ENCODE results near the gene ANKFN1.

The ANKFN1 gene

DNA sequence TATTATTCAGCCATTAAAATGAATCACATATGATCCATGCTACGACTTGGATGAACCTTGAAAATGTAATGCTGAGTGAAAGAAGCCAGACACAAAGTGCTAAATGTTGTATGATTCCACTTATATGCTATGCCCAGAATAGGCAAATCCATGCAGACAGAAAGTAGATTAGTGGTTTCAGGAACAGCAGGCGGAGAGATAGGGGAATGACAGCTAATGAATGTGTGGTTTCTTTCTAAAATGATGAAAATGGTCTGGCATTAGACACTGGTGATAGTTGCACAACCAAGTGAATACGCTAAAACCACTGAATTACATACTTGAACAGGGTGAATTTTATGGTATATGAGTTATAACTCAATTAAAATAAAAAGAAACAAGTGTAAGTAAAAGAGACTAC lies 318.4 kb downstream of the ANKFN1 start:
- Histone ChIP-seq H2AFZ (ENCODE audit: low read depth, low read length, severe bottlenecking) (no peak overlapping the region), H3F3A (ENCODE audit: insufficient read depth) (no peaks in the 10 kb centered on the region), H3K9ac (ENCODE audit: low read length) (no peak overlapping the region), H3K4me2 (ENCODE audit: low read depth, low read length, poor library complexity, severe bottlenecking) (no peak overlapping the region), H3K79me2 (ENCODE audit: insufficient read depth, low read length) (no peaks in the 10 kb centered on the region), H3K27me3 (ENCODE audit: low read length) (no peaks in the 10 kb centered on the region), H3K9me2 (replicated peaks; ENCODE audit: insufficient read depth, low read length) (no peaks in the 10 kb centered on the region), H3K36me3 (ENCODE audit: low read length) (no peaks in the 10 kb centered on the region), H3K27ac (ENCODE audit: low read depth, low read length) (no peak overlapping the region), H4K20me1 (ENCODE audit: low read depth, low read length) (no peaks in the 10 kb centered on the region), H3K9me3 (ENCODE audit: insufficient read depth, low read length) (no peaks in the 10 kb centered on the region), H3K4me3 (ENCODE audit: insufficient read depth, low read length, poor library complexity, severe bottlenecking) (no peak overlapping the region)
- no peak for TF ChIP-seq EZH2phosphoT487 (conservative IDR thresholded peaks at IDR 0.05; ENCODE audit: low read length)
- TF ChIP-seq, protein P1, sequence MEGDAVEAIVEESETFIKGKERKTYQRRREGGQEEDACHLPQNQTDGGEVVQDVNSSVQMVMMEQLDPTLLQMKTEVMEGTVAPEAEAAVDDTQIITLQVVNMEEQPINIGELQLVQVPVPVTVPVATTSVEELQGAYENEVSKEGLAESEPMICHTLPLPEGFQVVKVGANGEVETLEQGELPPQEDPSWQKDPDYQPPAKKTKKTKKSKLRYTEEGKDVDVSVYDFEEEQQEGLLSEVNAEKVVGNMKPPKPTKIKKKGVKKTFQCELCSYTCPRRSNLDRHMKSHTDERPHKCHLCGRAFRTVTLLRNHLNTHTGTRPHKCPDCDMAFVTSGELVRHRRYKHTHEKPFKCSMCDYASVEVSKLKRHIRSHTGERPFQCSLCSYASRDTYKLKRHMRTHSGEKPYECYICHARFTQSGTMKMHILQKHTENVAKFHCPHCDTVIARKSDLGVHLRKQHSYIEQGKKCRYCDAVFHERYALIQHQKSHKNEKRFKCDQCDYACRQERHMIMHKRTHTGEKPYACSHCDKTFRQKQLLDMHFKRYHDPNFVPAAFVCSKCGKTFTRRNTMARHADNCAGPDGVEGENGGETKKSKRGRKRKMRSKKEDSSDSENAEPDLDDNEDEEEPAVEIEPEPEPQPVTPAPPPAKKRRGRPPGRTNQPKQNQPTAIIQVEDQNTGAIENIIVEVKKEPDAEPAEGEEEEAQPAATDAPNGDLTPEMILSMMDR (IDR thresholded peaks at IDR 0.05; ENCODE audit: insufficient read depth, low read length, poor library complexity, severe bottlenecking) = no peak

DNA sequence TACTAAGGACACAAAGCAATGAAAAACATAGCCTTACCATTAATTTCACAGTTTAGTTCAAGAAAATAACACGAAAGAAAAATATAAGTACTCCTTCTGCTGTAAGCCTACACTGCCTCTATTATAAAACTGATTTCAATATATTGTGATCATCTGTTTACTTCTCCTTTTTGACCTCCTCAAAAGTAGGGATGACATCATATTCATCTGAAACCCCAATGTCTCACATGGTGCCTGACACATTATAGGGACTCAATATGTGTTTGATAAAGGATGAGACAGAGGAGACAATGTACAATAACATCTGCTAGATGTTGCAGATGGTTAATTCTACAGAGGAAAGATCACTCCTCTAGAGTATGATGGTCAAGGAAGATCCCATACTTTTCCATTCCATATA lies 321.8 kb downstream of the ANKFN1 start:
- TF ChIP-seq, protein P1 (IDR thresholded peaks at IDR 0.05; ENCODE audit: insufficient read depth, low read length, poor library complexity, severe bottlenecking) = no peak
- no peak for TF ChIP-seq EZH2phosphoT487 (conservative IDR thresholded peaks at IDR 0.05; ENCODE audit: low read length)
- no peaks in the 10 kb centered on the region for H3K9me3 ChIP-seq (ENCODE audit: insufficient read depth, low read length)

DNA sequence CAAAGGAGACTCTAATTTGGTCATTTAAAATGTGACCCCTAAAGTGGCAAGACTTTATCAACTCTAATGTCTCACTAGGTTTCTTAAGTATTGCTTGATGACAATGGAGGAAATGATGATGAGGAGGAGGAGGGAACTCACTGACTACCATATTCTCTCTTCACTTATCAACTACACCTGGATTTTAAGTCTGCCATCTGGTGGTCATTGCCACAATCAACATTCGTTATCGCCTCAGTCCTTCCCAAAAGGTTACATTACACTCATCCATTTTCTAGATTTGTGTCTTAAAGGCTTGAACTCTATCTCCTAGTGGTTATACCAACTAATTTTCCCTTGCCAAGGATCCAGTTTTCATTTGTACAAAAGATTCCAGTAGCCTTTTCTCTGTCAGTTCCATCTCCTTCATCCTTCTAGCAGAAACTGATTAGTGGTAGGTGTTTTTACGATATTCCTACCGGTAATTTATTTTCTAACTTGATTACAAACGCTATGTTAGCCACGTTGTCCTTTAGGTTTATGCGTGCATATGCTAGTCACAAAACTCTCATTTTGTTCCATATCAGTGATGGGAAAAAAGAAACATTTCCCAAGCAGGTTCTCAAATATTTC lies 325.7 kb downstream of the ANKFN1 start:
- no peaks in the 10 kb centered on the region for H3K27me3 ChIP-seq (ENCODE audit: low read length)
- no peaks in the 10 kb centered on the region for H3K36me3 ChIP-seq (ENCODE audit: low read length)
- no peaks in the 10 kb centered on the region for H4K20me1 ChIP-seq (ENCODE audit: low read depth, low read length)
- no peaks in the 10 kb centered on the region for H3K79me2 ChIP-seq (ENCODE audit: insufficient read depth, low read length)
- TF ChIP-seq, protein P1 (IDR thresholded peaks at IDR 0.05; ENCODE audit: insufficient read depth, low read length, poor library complexity, severe bottlenecking) = peak; percentile 36
- TF ChIP-seq EZH2phosphoT487 (conservative IDR thresholded peaks at IDR 0.05; ENCODE audit: low read length) = no peak
- H3K27ac ChIP-seq (ENCODE audit: low read depth, low read length) = no peak overlapping the region
- H3F3A ChIP-seq (ENCODE audit: insufficient read depth) = no peaks in the 10 kb centered on the region
- no peak overlapping the region for H3K9ac ChIP-seq (ENCODE audit: low read length)
- no peaks in the 10 kb centered on the region for H3K9me2 ChIP-seq (replicated peaks; ENCODE audit: insufficient read depth, low read length)
- H3K4me3 ChIP-seq (ENCODE audit: insufficient read depth, low read length, poor library complexity, severe bottlenecking) = no peak overlapping the region
- H3K9me3 ChIP-seq (ENCODE audit: insufficient read depth, low read length) = no peaks in the 10 kb centered on the region
- H3K4me2 ChIP-seq (ENCODE audit: low read depth, low read length, poor library complexity, severe bottlenecking) = no peak overlapping the region
- H2AFZ ChIP-seq (ENCODE audit: low read depth, low read length, severe bottlenecking) = no peak overlapping the region

More for the DNA sequence above, 321.8 kb downstream of the ANKFN1 start:
- Histone ChIP-seq H3K27ac (ENCODE audit: low read depth, low read length) (no peak overlapping the region), H4K20me1 (ENCODE audit: low read depth, low read length) (no peaks in the 10 kb centered on the region), H3K9ac (ENCODE audit: low read length) (no peak overlapping the region), H3K4me3 (ENCODE audit: insufficient read depth, low read length, poor library complexity, severe bottlenecking) (no peak overlapping the region), H3K9me2 (replicated peaks; ENCODE audit: insufficient read depth, low read length) (no peaks in the 10 kb centered on the region), H2AFZ (ENCODE audit: low read depth, low read length, severe bottlenecking) (no peak overlapping the region), H3F3A (ENCODE audit: insufficient read depth) (no peaks in the 10 kb centered on the region), H3K36me3 (ENCODE audit: low read length) (no peaks in the 10 kb centered on the region), H3K27me3 (ENCODE audit: low read length) (no peaks in the 10 kb centered on the region), H3K4me2 (ENCODE audit: low read depth, low read length, poor library complexity, severe bottlenecking) (no peak overlapping the region), H3K79me2 (ENCODE audit: insufficient read depth, low read length) (no peaks in the 10 kb centered on the region)

Measured in SU-DHL-6 (cell line).